DOHH2 (cell line): ENCODE data around the gene ZDHHC18.

Experiments
- H3F3A ChIP-seq: fragments of 200-600 bp; sonication (generic), shearing (Covaris generic); 2 replicates; pipeline ENCODE4 v1.6.0; 2016; ENCODE audit warnings: antibody characterized with exemption, mild to moderate bottlenecking; ENCODE audit not compliant: control insufficient read depth, insufficient read depth
- H3K27ac ChIP-seq: fragments of 200-600 bp; sonication (generic); 2 replicates; pipeline ENCODE4 v1.5.1; 2014; ENCODE audit warnings: low read depth, mild to moderate bottlenecking, low read length, moderate library complexity
- H3K27me3 ChIP-seq: fragments of 200-600 bp; sonication (generic); 2 replicates; pipeline ENCODE4 v1.6.1; 2014; ENCODE audit warnings: mild to moderate bottlenecking, low read length, mixed read lengths; ENCODE audit not compliant: control insufficient read depth
- H3K36me3 ChIP-seq: fragments of 200-600 bp; sonication (generic); 2 replicates; pipeline ENCODE4 v1.6.1; 2014; ENCODE audit warnings: mild to moderate bottlenecking, low read length, moderate library complexity, mixed read lengths; ENCODE audit not compliant: control insufficient read depth
- H3K4me1 ChIP-seq: fragments of 200-600 bp; sonication (generic); 2 replicates; pipeline ENCODE4 v1.6.1; 2014; ENCODE audit warnings: mild to moderate bottlenecking, low read length, mixed read lengths; ENCODE audit not compliant: control insufficient read depth
- H3K4me2 ChIP-seq: fragments of 200-600 bp; sonication (generic); 2 replicates; pipeline ENCODE4 v1.6.0; 2014; ENCODE audit warnings: mild to moderate bottlenecking, low read length, moderate library complexity
- H3K4me3 ChIP-seq: fragments of 200-600 bp; sonication (generic); 2 replicates; pipeline ENCODE4 v1.5.1; 2014; ENCODE audit warnings: mild to moderate bottlenecking, low read length, mixed read lengths
- H3K79me2 ChIP-seq: fragments of 200-600 bp; sonication (generic); 2 replicates; pipeline ENCODE4 v1.6.1; 2014; ENCODE audit warnings: mild to moderate bottlenecking, low read length, mixed read lengths; ENCODE audit not compliant: control insufficient read depth
- H3K9me2 ChIP-seq: fragments of 200-600 bp; sonication (generic); replicated peaks from 2 replicates; pipeline ENCODE4 v1.6.1; 2014; ENCODE audit warnings: mild to moderate bottlenecking, low read length, mixed read lengths; ENCODE audit not compliant: control insufficient read depth
- H3K9me3 ChIP-seq: fragments of 200-600 bp; sonication (generic); 2 replicates; pipeline ENCODE4 v1.6.1; 2014; ENCODE audit warnings: antibody characterized with exemption, low read length, mixed read lengths; ENCODE audit not compliant: control insufficient read depth, insufficient read depth
- H4K20me1 ChIP-seq: fragments of 200-600 bp; sonication (generic); 2 replicates; pipeline ENCODE4 v1.6.0; 2014; ENCODE audit warnings: low read depth, mild to moderate bottlenecking, antibody characterized with exemption, low read length, moderate library complexity; ENCODE audit not compliant: control insufficient read depth, insufficient read depth
- EZH2phosphoT487 ChIP-seq: fragments of 200-600 bp; sonication (generic); IDR thresholded peaks from 2 replicates; pipeline ENCODE4 v1.6.1; 2017; ENCODE audit warnings: borderline replicate concordance, mild to moderate bottlenecking, antibody characterized with exemption, low read length, moderate library complexity, mixed read lengths
- TF ChIP-seq, protein P1 (sequence below): fragments of 200-600 bp; sonication (generic); IDR thresholded peaks from one replicate; pipeline ENCODE4 v1.5.1; 2014; ENCODE audit warnings: antibody characterized with exemption, mild to moderate bottlenecking, low read depth, low read length; ENCODE audit not compliant: poor library complexity, severe bottlenecking

The ZDHHC18 gene

DNA sequence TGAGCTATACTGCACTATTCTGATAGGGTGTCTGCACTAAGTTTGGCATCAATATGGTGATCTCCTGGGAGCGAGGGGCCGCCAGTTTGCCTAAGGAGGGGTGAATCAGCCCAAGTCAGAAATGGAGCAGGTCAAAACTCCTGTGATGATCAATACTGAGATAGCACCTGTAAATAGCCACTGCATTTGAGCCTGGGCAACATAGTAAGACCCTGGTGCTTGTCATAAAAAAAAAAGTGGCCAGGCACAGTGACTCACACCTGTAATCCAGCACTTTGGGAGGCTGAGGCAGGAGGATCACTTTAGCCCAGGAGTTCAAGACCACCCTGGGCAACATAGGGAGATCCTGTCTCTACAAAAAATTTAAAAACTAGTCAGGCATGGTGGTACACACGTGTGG is 11.6 kb upstream of the ZDHHC18 start:
- H3K9me2 ChIP-seq: no peaks in the 10 kb centered on the region
- H3K79me2 ChIP-seq: no peaks in the 10 kb centered on the region
- H3K36me3 ChIP-seq: no peaks in the 10 kb centered on the region
- no peak overlapping the region for H3K27ac ChIP-seq
- H3K4me3 ChIP-seq: no peak overlapping the region
- H3F3A ChIP-seq: no peaks in the 10 kb centered on the region
- H3K27me3 ChIP-seq: no peaks in the 10 kb centered on the region
- peaks cover 7% of the 10 kb centered on the region; the same call in 1 of the 2 replicates for H3K4me1 ChIP-seq
- H3K4me2 ChIP-seq: no peak overlapping the region
- no peaks in the 10 kb centered on the region for H4K20me1 ChIP-seq
- no peaks in the 10 kb centered on the region for H3K9me3 ChIP-seq
- no peak for TF ChIP-seq EZH2phosphoT487
- TF ChIP-seq, protein P1, sequence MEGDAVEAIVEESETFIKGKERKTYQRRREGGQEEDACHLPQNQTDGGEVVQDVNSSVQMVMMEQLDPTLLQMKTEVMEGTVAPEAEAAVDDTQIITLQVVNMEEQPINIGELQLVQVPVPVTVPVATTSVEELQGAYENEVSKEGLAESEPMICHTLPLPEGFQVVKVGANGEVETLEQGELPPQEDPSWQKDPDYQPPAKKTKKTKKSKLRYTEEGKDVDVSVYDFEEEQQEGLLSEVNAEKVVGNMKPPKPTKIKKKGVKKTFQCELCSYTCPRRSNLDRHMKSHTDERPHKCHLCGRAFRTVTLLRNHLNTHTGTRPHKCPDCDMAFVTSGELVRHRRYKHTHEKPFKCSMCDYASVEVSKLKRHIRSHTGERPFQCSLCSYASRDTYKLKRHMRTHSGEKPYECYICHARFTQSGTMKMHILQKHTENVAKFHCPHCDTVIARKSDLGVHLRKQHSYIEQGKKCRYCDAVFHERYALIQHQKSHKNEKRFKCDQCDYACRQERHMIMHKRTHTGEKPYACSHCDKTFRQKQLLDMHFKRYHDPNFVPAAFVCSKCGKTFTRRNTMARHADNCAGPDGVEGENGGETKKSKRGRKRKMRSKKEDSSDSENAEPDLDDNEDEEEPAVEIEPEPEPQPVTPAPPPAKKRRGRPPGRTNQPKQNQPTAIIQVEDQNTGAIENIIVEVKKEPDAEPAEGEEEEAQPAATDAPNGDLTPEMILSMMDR: no peak

DNA sequence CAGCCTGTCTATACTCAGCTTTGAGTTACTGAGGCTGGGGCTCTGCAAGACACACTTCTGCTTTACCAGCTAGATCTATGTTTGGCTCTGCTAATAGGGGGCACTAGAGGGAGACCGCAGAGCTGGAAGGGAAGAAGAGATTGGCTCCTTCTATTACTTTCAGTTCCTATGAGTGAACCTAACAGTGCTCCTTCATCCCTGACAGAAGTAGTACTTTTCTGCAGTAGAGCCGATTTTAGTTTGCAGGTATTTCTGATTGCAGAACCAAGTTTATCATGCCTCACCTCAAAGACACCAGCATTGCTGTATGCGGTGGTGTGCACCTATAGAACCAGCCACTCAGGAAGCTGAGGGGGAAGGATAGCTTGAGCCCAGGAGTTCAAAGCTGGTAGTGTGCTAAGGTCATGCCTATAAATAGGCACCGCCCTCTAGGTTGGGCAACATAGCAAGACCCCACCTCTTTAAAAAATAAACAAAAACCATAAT is 5.7 kb upstream of the ZDHHC18 start:
- Histone ChIP-seq H4K20me1 (no peaks in the 10 kb centered on the region), H3K79me2 (no peaks in the 10 kb centered on the region), H3K27ac (peak overlapping the region; percentile 65), H3K9me3 (no peaks in the 10 kb centered on the region), H3K27me3 (no peaks in the 10 kb centered on the region), H3K4me2 (peak overlapping the region; percentile 77), H3K4me3 (peak overlapping the region; percentile 59), H3K4me1 (peaks cover 25% of the 10 kb centered on the region), H3F3A (peaks cover 8% of the 10 kb centered on the region; the same call in 1 of the 2 replicates), H3K36me3 (no peaks in the 10 kb centered on the region), H3K9me2 (no peaks in the 10 kb centered on the region)
- TF ChIP-seq EZH2phosphoT487: no peak
- TF ChIP-seq, protein P1: peak; percentile 70

DNA sequence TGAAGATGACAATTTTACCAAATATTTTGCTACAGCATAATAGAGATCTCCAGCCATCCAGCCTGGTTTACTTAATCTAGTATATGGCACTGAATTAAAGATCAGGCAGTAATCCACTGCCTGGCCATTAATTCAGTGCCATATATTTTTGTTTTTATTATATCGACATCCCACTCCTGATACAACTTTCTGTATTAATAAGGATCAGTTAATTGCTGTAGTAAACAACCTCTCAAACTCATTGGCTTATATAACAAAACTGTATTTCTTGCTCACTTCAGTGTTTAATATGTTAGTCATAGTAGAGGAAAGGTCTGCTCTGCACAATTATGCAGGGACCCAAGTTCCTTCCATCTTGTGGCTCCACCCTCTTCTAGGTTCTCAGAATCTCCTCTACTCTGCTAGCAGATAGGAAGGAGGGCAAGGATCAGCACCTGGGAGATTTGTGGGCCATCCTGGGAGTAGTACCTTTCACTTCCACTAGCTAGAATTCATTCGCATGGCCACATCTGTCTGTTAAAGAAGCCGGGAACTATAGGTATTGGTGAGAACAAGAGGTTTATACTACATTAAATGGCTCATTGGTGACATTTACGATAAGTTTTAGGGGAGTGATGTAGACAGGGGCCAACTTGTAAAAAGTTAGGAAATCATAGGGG is 3.6 kb upstream of the ZDHHC18 start:
- H3K27me3 ChIP-seq: no peaks in the 10 kb centered on the region
- H3K36me3 ChIP-seq: no peaks in the 10 kb centered on the region
- no peaks in the 10 kb centered on the region for H3K9me3 ChIP-seq
- H3K4me3 ChIP-seq: no peak overlapping the region
- no peaks in the 10 kb centered on the region for H3K9me2 ChIP-seq
- H3F3A ChIP-seq: peaks cover 8% of the 10 kb centered on the region; the same call in 1 of the 2 replicates
- no peak overlapping the region for H3K27ac ChIP-seq
- H3K79me2 ChIP-seq: peaks cover 16% of the 10 kb centered on the region
- no peak overlapping the region for H3K4me2 ChIP-seq
- H3K4me1 ChIP-seq: peaks cover 37% of the 10 kb centered on the region
- no peaks in the 10 kb centered on the region for H4K20me1 ChIP-seq
- TF ChIP-seq, protein P1: no peak
- no peak for TF ChIP-seq EZH2phosphoT487
